ENCODE measurements around the gene ARHGAP20.

Gene ARHGAP20, protein sequence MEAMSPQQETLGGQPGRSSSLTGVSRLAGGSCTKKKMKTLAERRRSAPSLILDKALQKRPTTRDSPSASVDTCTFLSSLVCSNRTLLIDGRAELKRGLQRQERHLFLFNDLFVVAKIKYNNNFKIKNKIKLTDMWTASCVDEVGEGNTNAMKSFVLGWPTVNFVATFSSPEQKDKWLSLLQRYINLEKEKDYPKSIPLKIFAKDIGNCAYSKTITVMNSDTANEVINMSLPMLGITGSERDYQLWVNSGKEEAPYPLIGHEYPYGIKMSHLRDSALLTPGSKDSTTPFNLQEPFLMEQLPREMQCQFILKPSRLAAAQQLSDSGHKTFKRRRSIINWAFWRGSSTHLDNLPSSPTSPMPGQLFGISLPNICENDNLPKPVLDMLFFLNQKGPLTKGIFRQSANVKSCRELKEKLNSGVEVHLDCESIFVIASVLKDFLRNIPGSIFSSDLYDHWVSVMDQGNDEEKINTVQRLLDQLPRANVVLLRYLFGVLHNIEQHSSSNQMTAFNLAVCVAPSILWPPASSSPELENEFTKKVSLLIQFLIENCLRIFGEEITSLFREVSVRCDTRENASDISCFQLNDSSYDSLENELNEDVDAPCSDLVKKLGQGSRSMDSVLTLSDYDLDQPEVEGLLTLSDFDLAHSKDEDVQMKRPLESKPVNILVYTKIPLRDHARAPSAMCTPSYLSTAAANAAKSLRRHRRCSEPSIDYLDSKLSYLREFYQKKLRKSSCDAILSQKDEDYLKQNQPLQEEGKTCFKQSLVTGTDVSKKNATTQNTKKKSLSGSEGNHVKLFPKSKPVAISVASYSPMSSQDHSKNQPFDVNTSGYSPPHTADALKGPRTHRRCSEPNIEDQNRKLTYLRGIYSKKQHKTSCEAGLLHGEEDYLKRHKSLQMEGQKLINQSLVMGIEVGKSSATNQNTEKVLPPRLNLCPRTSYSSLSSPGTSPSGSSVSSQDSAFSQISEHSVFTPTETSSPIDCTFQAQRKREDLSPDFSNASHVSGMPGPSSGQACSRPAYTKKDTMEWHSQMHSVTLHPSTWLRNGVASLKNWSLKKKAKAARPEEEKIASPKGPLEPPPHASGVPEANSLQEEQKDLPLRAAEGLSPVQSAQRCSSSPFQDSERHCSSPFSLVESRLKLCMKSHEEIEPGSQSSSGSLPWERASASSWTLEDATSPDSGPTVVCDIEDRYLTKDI

DNA sequence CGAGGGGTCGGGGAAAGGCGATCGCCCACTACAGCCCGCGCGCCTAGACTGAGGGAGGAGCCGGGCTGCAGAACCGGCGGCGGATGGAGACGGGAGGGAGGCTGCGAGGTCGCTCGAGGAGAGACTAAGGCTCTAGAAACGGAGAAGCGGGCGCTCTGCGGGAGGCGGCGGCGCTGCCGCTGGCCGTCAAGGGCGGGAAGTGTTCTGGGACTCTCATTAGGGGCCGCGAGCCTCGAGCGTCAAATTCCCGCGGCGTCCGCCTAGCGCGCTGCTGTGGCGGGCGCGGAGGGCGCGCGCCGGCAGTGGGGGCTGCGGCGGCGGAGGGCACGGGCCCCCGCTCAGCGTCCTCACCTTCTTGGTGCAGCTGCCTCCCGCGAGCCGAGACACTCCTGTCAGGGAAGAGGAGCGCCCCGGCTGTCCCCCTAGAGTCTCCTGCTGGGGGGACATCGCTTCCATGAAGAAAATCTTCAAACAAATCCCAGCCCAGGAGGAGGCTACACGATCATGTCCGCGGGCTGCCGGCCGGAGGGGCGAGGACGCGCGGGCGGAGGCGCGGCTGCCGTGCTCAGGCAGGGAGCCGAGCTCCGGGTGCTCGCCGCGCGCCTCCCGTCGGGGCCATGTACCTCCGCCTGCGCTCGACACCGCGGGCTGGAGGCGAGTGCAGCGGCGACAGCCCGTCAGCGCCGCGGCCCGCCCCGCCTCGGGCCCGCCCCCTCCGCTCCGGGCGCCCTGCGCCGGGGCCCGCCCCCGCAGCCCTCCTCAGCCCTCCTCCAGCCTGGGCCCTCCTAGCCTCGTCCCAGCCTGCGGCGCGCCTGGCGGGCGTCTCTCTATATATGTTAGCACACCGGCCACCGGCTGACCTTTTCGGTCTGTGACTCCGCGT is at the start of gene ARHGAP20:
Gene ARHGAP20, minus strand, starts transcription at position 662 of the 883 bp plus-strand sequence. Its CDS starts 206 bp downstream, at position 456.
- no peaks in the 10 kb centered on the region for H3K9me3 Mint-ChIP-seq
- peaks cover 1% of the 10 kb centered on the region for H3K36me3 Mint-ChIP-seq (ENCODE audit: insufficient read depth)
- peak within 1 kb of the TSS; percentile 78 for H3K4me3 Mint-ChIP-seq
- ATAC-seq (replicated peaks; ENCODE audit: extremely low read depth, poor library complexity, severe bottlenecking) (peak; percentile 83), DNase-seq (ENCODE audit: low spot score in 2 of 2) (peak; percentile 13 to 20)
- H3K4me1 Mint-ChIP-seq: peaks cover 14% of the 10 kb centered on the region
- H3K27me3 Mint-ChIP-seq: peaks cover 55% of the 10 kb centered on the region
- no peak within 1 kb of the TSS for H3K27ac Mint-ChIP-seq (ENCODE audit: low read depth)

DNA sequence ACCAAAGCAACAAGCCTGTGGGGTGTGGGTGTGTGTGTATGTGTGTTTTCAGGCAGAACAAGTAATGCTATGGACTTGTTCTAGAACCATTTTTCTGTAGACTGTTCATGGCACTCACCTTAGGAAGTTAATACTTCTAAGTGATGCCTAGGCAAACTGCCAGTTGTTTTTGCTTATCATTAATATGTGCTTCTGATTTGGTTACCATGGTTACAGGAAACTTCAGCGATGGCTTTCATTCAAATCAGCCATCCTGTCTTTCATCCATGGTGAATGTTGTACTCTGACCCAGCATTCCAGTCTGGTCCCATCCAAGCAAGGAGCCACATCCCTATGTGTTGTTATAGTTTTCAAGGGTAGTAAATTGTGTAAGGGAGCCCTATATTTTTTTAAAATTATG is 49.8 kb upstream of the ARHGAP20 start:
- DNase-seq (ENCODE audit: low spot score in 2 of 2) (no peak), ATAC-seq (replicated peaks; ENCODE audit: extremely low read depth, poor library complexity, severe bottlenecking) (no peak)
- Mint-ChIP-seq H3K9me3 (no peaks in the 10 kb centered on the region), H3K27me3 (peaks cover 23% of the 10 kb centered on the region), H3K4me1 (no peaks in the 10 kb centered on the region), H3K36me3 (ENCODE audit: insufficient read depth) (no peaks in the 10 kb centered on the region), H3K27ac (ENCODE audit: low read depth) (no peak overlapping the region), H3K4me3 (no peak overlapping the region)

DNA sequence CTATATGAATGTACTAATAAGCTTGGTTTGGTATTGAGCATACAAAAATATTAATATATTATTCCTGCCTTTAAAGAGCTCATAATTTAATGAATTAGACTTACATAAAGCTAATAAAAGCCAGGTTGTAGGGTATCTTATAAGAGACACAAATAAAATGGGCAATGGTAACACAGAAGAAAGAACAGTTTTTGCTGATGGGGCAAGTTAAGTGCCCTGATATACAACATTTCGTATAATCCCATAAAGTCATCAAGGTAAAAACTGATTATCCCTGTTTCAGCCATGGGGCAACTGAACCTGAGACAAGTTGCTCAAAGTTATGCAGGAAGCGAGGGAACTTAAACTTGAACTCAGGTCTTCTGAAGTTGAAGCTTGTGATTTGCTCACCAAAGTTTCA is 48.9 kb upstream of the ARHGAP20 start:
- no peak for ATAC-seq (replicated peaks; ENCODE audit: extremely low read depth, poor library complexity, severe bottlenecking)
- Mint-ChIP-seq H3K27me3 (peaks cover 21% of the 10 kb centered on the region), H3K27ac (ENCODE audit: low read depth) (no peak overlapping the region), H3K4me1 (no peaks in the 10 kb centered on the region), H3K36me3 (ENCODE audit: insufficient read depth) (no peaks in the 10 kb centered on the region), H3K9me3 (no peaks in the 10 kb centered on the region), H3K4me3 (no peak overlapping the region)
- DNase-seq (ENCODE audit: low spot score in 2 of 2): no peak

DNA sequence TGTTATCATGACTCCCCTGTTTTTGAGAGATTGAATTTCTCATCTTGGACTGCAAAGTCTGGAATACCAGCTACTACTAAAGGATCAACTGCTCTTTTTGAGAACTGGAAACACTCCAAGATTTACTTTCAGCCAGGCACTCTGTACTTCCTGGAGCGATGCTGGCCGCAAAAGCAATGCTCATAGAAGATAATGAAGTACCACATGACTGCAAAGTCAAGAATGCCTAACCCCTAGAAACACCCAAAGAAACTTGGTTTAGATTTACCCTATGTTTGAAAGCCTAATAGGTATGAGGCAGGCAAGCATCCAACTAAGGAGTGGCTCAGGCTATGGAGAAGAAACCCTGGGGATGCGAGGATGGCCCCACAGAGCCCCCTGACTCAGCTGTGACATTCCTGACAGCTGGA is 47.7 kb upstream of the ARHGAP20 start:
- H3K27me3 Mint-ChIP-seq: peaks cover 21% of the 10 kb centered on the region
- H3K9me3 Mint-ChIP-seq: no peaks in the 10 kb centered on the region
- no peaks in the 10 kb centered on the region for H3K4me1 Mint-ChIP-seq
- no peak for DNase-seq (ENCODE audit: low spot score in 2 of 2)
- no peak overlapping the region for H3K4me3 Mint-ChIP-seq
- ATAC-seq (replicated peaks; ENCODE audit: extremely low read depth, poor library complexity, severe bottlenecking): no peak
- H3K27ac Mint-ChIP-seq (ENCODE audit: low read depth): no peak overlapping the region
- H3K36me3 Mint-ChIP-seq (ENCODE audit: insufficient read depth): no peaks in the 10 kb centered on the region

DNA sequence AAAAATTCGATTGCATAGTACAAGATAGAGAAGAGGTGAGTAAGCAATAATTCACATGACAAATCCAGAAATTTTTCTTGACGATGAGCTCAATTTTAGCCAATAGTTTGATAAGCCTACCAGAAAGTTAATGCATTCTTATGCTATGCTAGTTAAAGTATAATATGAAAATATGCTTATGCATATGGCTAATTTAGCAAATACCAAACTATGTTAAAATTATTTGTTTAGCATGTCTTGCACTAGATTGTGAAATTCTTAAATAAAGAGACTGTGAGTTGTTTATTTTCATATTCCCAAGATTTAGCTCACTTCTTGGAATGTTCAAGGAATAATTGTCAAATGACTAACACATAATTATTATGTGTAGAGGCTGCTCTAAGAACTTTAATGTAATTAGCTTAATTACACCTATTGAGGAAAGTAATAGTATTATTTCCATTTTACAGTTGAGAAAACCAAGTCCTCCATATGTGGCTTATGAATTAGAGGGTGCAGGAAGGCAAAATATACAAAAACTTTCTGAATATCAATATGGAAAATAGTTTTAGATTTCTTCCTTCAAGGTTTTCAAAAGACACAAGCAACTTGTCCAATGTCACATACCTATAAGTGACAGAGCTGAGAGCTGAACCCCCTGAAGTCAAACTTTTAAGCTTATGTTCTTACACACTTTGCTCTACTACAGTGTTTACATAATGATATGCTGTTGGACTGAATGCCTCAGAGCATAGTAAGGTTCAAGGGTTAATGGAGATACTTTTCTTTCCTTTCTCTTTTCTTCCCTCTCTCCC is 45.9 kb upstream of the ARHGAP20 start:
- peaks cover 25% of the 10 kb centered on the region for H3K27me3 Mint-ChIP-seq
- DNase-seq (ENCODE audit: low spot score in 2 of 2) (no peak), ATAC-seq (replicated peaks; ENCODE audit: extremely low read depth, poor library complexity, severe bottlenecking) (no peak)
- H3K9me3 Mint-ChIP-seq: peaks cover 3% of the 10 kb centered on the region
- no peaks in the 10 kb centered on the region for H3K4me1 Mint-ChIP-seq
- no peaks in the 10 kb centered on the region for H3K36me3 Mint-ChIP-seq (ENCODE audit: insufficient read depth)
- no peak overlapping the region for H3K27ac Mint-ChIP-seq (ENCODE audit: low read depth)
- H3K4me3 Mint-ChIP-seq: no peak overlapping the region

DNA sequence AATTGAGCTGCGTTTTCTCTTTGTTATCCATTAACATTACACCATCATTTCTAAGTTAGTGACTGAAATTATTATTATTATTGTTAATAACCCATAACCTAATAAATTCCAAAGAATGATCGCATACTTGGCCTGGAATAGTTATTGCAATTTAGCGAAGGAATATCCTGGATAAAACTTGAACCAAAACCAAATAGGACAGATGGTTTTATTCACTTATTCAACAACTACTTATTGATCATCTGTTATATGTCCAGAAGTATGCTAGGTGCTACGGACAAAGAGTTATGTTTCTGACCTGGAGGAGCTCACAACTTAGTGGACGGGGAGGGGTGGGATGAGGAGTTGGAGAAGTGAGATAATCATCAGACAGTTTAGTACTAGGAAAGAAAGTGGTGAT is 44.8 kb upstream of the ARHGAP20 start:
- H3K27ac Mint-ChIP-seq (ENCODE audit: low read depth): no peak overlapping the region
- no peaks in the 10 kb centered on the region for H3K36me3 Mint-ChIP-seq (ENCODE audit: insufficient read depth)
- H3K27me3 Mint-ChIP-seq: peaks cover 36% of the 10 kb centered on the region
- H3K9me3 Mint-ChIP-seq: peaks cover 14% of the 10 kb centered on the region
- ATAC-seq (replicated peaks; ENCODE audit: extremely low read depth, poor library complexity, severe bottlenecking): no peak
- H3K4me1 Mint-ChIP-seq: no peaks in the 10 kb centered on the region
- DNase-seq (ENCODE audit: low spot score in 2 of 2): no peak
- H3K4me3 Mint-ChIP-seq: no peak overlapping the region

DNA sequence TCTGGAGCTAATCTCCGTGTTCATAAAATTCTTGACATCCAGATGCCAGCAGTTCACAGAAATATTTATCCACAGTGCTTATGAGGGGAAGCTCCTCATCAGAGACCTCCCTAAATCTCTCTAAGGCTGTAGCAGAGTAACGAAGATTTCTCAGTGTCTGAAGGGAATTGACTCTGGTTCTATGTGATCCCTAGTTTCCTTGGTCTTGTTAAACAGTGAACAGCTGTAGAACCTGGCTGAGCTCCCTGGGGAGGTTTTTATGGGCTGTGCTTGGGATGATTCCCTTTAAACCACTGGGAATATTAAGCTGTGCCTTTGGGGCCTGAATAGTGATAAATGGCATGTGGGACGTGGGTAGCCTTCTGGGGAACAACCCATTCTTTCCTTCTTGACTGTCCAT is 43.7 kb upstream of the ARHGAP20 start:
- no peaks in the 10 kb centered on the region for H3K4me1 Mint-ChIP-seq
- peaks cover 44% of the 10 kb centered on the region for H3K27me3 Mint-ChIP-seq
- no peak overlapping the region for H3K27ac Mint-ChIP-seq (ENCODE audit: low read depth)
- DNase-seq (ENCODE audit: low spot score in 2 of 2) (no peak), ATAC-seq (replicated peaks; ENCODE audit: extremely low read depth, poor library complexity, severe bottlenecking) (no peak)
- H3K36me3 Mint-ChIP-seq (ENCODE audit: insufficient read depth): no peaks in the 10 kb centered on the region
- no peak overlapping the region for H3K4me3 Mint-ChIP-seq
- peaks cover 20% of the 10 kb centered on the region for H3K9me3 Mint-ChIP-seq

DNA sequence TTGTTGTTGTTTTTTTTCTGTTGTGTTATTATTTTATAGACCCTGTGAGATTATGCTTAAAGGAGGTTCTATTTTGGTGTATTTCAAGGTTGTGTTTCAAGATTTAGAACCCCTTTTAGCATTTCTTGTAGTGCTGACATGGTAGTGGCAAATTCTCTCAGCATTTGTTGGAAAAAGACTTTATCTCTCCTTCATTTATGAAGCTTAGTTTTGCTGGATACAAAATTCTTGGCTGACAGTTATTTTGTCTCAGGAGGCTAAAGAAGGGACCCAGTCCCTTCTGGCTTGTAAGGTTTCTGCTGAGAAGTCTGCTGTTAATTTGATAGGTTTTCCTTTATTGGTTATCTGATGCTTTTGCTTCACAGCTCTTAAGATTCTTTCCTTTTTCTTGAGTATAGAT is 40.7 kb upstream of the ARHGAP20 start:
- no peak overlapping the region for H3K27ac Mint-ChIP-seq (ENCODE audit: low read depth)
- no peak overlapping the region for H3K4me3 Mint-ChIP-seq
- H3K9me3 Mint-ChIP-seq: peaks cover 20% of the 10 kb centered on the region
- peaks cover 52% of the 10 kb centered on the region for H3K27me3 Mint-ChIP-seq
- no peaks in the 10 kb centered on the region for H3K4me1 Mint-ChIP-seq
- no peaks in the 10 kb centered on the region for H3K36me3 Mint-ChIP-seq (ENCODE audit: insufficient read depth)
- ATAC-seq (replicated peaks; ENCODE audit: extremely low read depth, poor library complexity, severe bottlenecking): no peak
- DNase-seq (ENCODE audit: low spot score in 2 of 2): no peak

DNA sequence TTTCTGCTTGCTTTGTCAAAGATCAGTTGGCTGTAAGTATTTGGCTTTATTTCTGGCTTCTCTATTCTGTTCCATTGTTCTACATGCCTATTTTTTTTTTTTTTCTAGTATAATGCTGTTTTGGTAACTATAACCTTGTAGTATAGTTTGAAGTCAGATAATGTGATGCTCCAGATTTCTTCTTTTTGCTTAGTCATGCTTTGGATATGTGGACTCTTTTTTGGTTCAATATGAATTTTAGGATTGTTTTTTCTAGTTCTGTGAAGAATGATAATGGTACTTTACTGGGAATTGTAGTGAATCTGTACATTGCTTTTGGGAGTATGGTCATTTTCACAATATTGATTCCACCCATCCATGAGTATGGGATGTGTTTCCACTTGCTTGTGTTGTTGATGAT is 37.9 kb upstream of the ARHGAP20 start:
- Mint-ChIP-seq H3K4me3 (no peak overlapping the region), H3K27me3 (peaks cover 40% of the 10 kb centered on the region), H3K4me1 (no peaks in the 10 kb centered on the region), H3K27ac (ENCODE audit: low read depth) (no peak overlapping the region), H3K36me3 (ENCODE audit: insufficient read depth) (no peaks in the 10 kb centered on the region), H3K9me3 (peaks cover 20% of the 10 kb centered on the region)
- no peak for DNase-seq (ENCODE audit: low spot score in 2 of 2)
- no peak for ATAC-seq (replicated peaks; ENCODE audit: extremely low read depth, poor library complexity, severe bottlenecking)

DNA sequence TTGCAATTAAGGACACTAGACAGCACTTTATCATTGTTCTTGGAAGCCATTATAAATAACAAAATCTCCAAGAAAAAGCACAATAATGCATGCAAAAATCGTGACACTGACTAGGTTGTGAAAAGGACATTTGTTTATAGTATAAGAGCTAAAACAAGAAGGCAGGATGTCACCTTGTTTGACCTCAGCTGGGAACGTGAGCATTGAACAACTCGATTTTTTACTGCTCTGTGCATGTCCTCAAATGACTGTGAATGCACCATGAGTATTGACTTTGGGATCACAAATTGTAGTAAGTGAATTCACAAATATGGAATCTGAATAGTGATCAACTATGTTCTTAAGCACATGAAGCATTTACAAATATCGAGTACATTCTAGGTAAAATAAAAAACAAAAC is 35.3 kb upstream of the ARHGAP20 start:
- ATAC-seq (replicated peaks; ENCODE audit: extremely low read depth, poor library complexity, severe bottlenecking) (no peak), DNase-seq (ENCODE audit: low spot score in 2 of 2) (no peak)
- Mint-ChIP-seq H3K36me3 (ENCODE audit: insufficient read depth) (no peaks in the 10 kb centered on the region), H3K4me3 (no peak overlapping the region), H3K4me1 (no peaks in the 10 kb centered on the region), H3K9me3 (peaks cover 10% of the 10 kb centered on the region), H3K27ac (ENCODE audit: low read depth) (no peak overlapping the region), H3K27me3 (peaks cover 29% of the 10 kb centered on the region)

DNA sequence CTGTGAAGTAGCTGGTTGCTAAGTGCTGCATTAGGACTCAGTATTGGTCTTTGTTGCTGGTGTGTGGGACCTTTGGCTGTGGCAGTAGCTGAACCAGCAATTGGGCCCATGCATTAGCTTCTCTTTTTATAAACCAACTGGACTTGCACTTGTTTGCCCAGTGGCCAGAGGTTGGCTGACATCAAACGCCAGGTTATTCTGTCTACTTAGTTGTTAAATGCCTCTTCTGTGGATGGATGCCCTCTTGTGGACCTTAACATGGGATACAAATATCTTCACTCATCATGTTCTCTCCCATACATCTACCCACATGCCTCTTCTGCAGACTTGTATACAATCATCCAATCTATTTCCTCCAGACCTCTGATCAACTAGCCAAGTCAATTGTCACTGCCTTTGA is 26.4 kb upstream of the ARHGAP20 start:
- Mint-ChIP-seq H3K27ac (ENCODE audit: low read depth) (no peak overlapping the region), H3K27me3 (peaks cover 14% of the 10 kb centered on the region), H3K9me3 (no peaks in the 10 kb centered on the region), H3K36me3 (ENCODE audit: insufficient read depth) (no peaks in the 10 kb centered on the region), H3K4me3 (no peak overlapping the region), H3K4me1 (no peaks in the 10 kb centered on the region)
- DNase-seq (ENCODE audit: low spot score in 2 of 2) (no peak), ATAC-seq (replicated peaks; ENCODE audit: extremely low read depth, poor library complexity, severe bottlenecking) (no peak)
